GM12891 (cell line): ENCODE results near the gene CAMSAP2.
"Not testable (repeated sequence)": the region's sequence is repeated elsewhere in the genome, so short reads cannot be mapped to it uniquely, and the experiment has no call there.

ENCODE experiments used
- DNase-seq: peaks from one replicate; pipeline ENCODE4 v3.0.0; 2011; ENCODE audit warnings: low spot score; ENCODE audit not compliant: insufficient read length
- FAIRE-seq: peaks from 2 replicates; lab custom pipeline; 2011; peaks lifted over from hg19 to GRCh38; lab: Jason Lieb, UNC
- PAX5 ChIP-seq: IDR thresholded peaks from 2 replicates; pipeline ENCODE4 v1.6.1; 2011; ENCODE audit warnings: low read length, moderate library complexity, mild to moderate bottlenecking; ENCODE audit not compliant: insufficient read depth, severe bottlenecking
- POLR2A ChIP-seq: IDR thresholded peaks from 2 replicates; pipeline ENCODE4 v1.6.1; 2011; ENCODE audit warnings: low read depth, low read length, control low read depth
- POLR2AphosphoS5 ChIP-seq: IDR thresholded peaks from 2 replicates; pipeline ENCODE4 v1.6.1; 2011; ENCODE audit warnings: low read depth, low read length, control low read depth
- POU2F2 ChIP-seq: IDR thresholded peaks from 2 replicates; pipeline ENCODE4 v1.6.1; 2011; ENCODE audit warnings: low read depth, mild to moderate bottlenecking, control low read depth, low read length, moderate library complexity
- SPI1 ChIP-seq: IDR thresholded peaks from 2 replicates; pipeline ENCODE4 v1.6.1; 2011; ENCODE audit warnings: low read depth, low read length, control low read depth
- TAF1 ChIP-seq: IDR thresholded peaks from 2 replicates; pipeline ENCODE4 v1.6.1; 2011; ENCODE audit warnings: low read depth, low read length, control low read depth

The CAMSAP2 gene

GRCh38 chr1:200805719-200806118 lies 67.0 kb downstream of the CAMSAP2 start:
- TF ChIP-seq POU2F2 = no peak
- no peak for TF ChIP-seq SPI1
- TF ChIP-seq POLR2AphosphoS5 = no peak
- TF ChIP-seq POLR2A = no peak
- no peak for TF ChIP-seq PAX5
- TF ChIP-seq TAF1 = no peak
- no peak for DNase-seq
- FAIRE-seq = no peak

GRCh38 chr1:200808846-200809245 lies 70.2 kb downstream of the CAMSAP2 start:
- FAIRE-seq (no peak), DNase-seq (no peak)
- TF ChIP-seq PAX5 (no peak), TAF1 (no peak), POLR2AphosphoS5 (no peak), POU2F2 (no peak), SPI1 (no peak), POLR2A (no peak)

- TF ChIP-seq POLR2AphosphoS5 (no peak), POU2F2 (no peak), TAF1 (no peak), POLR2A (no peak), PAX5 (no peak), SPI1 (no peak)
- FAIRE-seq (no peak), DNase-seq (no peak)
Observed at GRCh38 chr1:200811704-200812103, 73.0 kb downstream of the CAMSAP2 start.

- DNase-seq = not testable (repeated sequence)
- FAIRE-seq = peak; percentile 71
Observed at GRCh38 chr1:200816624-200817224, 78.0 kb downstream of the CAMSAP2 start.

GRCh38 chr1:200818248-200818647 lies 79.6 kb downstream of the CAMSAP2 start:
- no peak for FAIRE-seq
- DNase-seq = no peak
- TF ChIP-seq SPI1 (no peak), POLR2A (no peak), PAX5 (no peak), POLR2AphosphoS5 (no peak), POU2F2 (no peak), TAF1 (no peak)

GRCh38 chr1:200819726-200820125 lies 81.0 kb downstream of the CAMSAP2 start:
- TF ChIP-seq POLR2A (no peak), TAF1 (no peak), POU2F2 (no peak), PAX5 (no peak), SPI1 (no peak), POLR2AphosphoS5 (no peak)

GRCh38 chr1:200831091-200831490 lies 92.4 kb downstream of the CAMSAP2 start:
- DNase-seq = no peak
- no peak for TF ChIP-seq SPI1
- no peak for TF ChIP-seq POU2F2
- no peak for TF ChIP-seq POLR2AphosphoS5
- TF ChIP-seq TAF1 = no peak
- TF ChIP-seq POLR2A = no peak
- no peak for TF ChIP-seq PAX5
- FAIRE-seq = no peak

More at GRCh38 chr1:200819726-200820125, 81.0 kb downstream of the CAMSAP2 start:
- FAIRE-seq (no peak), DNase-seq (no peak)

- DNase-seq (no peak), FAIRE-seq (no peak)
Observed at GRCh38 chr1:200834383-200834782, 95.7 kb downstream of the CAMSAP2 start.

GRCh38 chr1:200836213-200836612 lies 97.5 kb downstream of the CAMSAP2 start:
- no peak for TF ChIP-seq POLR2AphosphoS5
- no peak for TF ChIP-seq POLR2A
- no peak for TF ChIP-seq TAF1
- no peak for TF ChIP-seq SPI1
- TF ChIP-seq POU2F2 = no peak
- TF ChIP-seq PAX5 = no peak
- FAIRE-seq = peak; percentile 26
- DNase-seq = no peak

More at GRCh38 chr1:200834383-200834782, 95.7 kb downstream of the CAMSAP2 start:
- TF ChIP-seq TAF1 = no peak
- TF ChIP-seq SPI1 = no peak
- TF ChIP-seq POU2F2 = no peak
- TF ChIP-seq PAX5 = no peak
- TF ChIP-seq POLR2AphosphoS5 = no peak
- no peak for TF ChIP-seq POLR2A

GRCh38 chr1:200837931-200838571 lies 99.4 kb downstream of the CAMSAP2 start:
- DNase-seq = no peak
- no peak for FAIRE-seq
- TF ChIP-seq POLR2AphosphoS5 = no peak
- no peak for TF ChIP-seq TAF1
- TF ChIP-seq POU2F2 = no peak
- TF ChIP-seq PAX5 = no peak
- no peak for TF ChIP-seq POLR2A
- TF ChIP-seq SPI1 = no peak
